HG02870 (cell line): ENCODE data around the gene SPRTN.

ENCODE experiments used
- ATAC-seq: cut with Tn5 transposase; IDR thresholded peaks from one replicate; pipeline ENCODE4 v1.9.1; 2021; ENCODE audit warnings: mild to moderate bottlenecking, moderate library complexity; ENCODE audit not compliant: unreplicated experiment

The SPRTN gene

GRCh38 chr1:231376101-231376500, 38.0 kb downstream of the SPRTN start:
- ATAC-seq = no peak

- ATAC-seq = peak; percentile 78
Observed at GRCh38 chr1:231376875-231377549, 38.9 kb downstream of the SPRTN start.

GRCh38 chr1:231381729-231382128, 43.6 kb downstream of the SPRTN start:
- ATAC-seq = no peak

GRCh38 chr1:231382426-231382825, 44.3 kb downstream of the SPRTN start:
- no peak for ATAC-seq

GRCh38 chr1:231383159-231383860, 45.2 kb downstream of the SPRTN start:
- ATAC-seq = no peak

GRCh38 chr1:231384696-231385415, 46.8 kb downstream of the SPRTN start:
- no peak for ATAC-seq

GRCh38 chr1:231385416-231385748, 47.3 kb downstream of the SPRTN start:
- no peak for ATAC-seq

GRCh38 chr1:231386466-231386865, 48.4 kb downstream of the SPRTN start:
- no peak for ATAC-seq

- no peak for ATAC-seq
Observed at GRCh38 chr1:231387770-231388669, 49.9 kb downstream of the SPRTN start.

GRCh38 chr1:231390071-231390470, 52.0 kb downstream of the SPRTN start:
- peak; percentile 63 for ATAC-seq

- no peak for ATAC-seq
Observed at GRCh38 chr1:231392389-231393131, 54.5 kb downstream of the SPRTN start.

GRCh38 chr1:231393668-231394067, 55.6 kb downstream of the SPRTN start:
- ATAC-seq = no peak

GRCh38 chr1:231395076-231395997, 57.2 kb downstream of the SPRTN start:
- no peak for ATAC-seq

- ATAC-seq = no peak
Observed at GRCh38 chr1:231395998-231396390, 57.9 kb downstream of the SPRTN start.

- no peak for ATAC-seq
Observed at GRCh38 chr1:231396643-231397042, 58.5 kb downstream of the SPRTN start.

GRCh38 chr1:231397886-231398671, 60.0 kb downstream of the SPRTN start:
- no peak for ATAC-seq

- ATAC-seq = no peak
Observed at GRCh38 chr1:231401478-231401877, 63.4 kb downstream of the SPRTN start.

- ATAC-seq = no peak
Observed at GRCh38 chr1:231404318-231404717, 66.2 kb downstream of the SPRTN start.
